SK-N-SH treated with all-trans-retinoic acid at 6 μM for 48 hours (cell line): ENCODE data around the gene TCERG1L.

Experiments
- ATAC-seq: fragments of 200-7000 bp; cut with Tn5 transposase; 3 replicates; pipeline ENCODE4 v1.9.1; 2020; ENCODE audit warnings: mild to moderate bottlenecking, moderate library complexity
- ARNTL ChIP-seq: fragments of 450-650 bp; formaldehyde crosslinking; IDR thresholded peaks from 2 replicates; pipeline ENCODE4 v1.5.0; 2020; ENCODE audit warnings: low read depth, mild to moderate bottlenecking, moderate library complexity, borderline replicate concordance
- BACH2 ChIP-seq: fragments of 250-450 bp; sonication (Bioruptor Pico); IDR thresholded peaks from 2 replicates; pipeline ENCODE4 v1.9.0; 2021; ENCODE audit warnings: mild to moderate bottlenecking, borderline replicate concordance
- CSDC2 ChIP-seq: fragments of 250-450 bp; sonication (Bioruptor Pico); IDR thresholded peaks from 2 replicates; pipeline ENCODE4 v1.5.0; 2020; ENCODE audit warnings: mild to moderate bottlenecking, moderate library complexity
- CSRNP3 ChIP-seq: fragments of 250-450 bp; sonication (Bioruptor Pico); IDR thresholded peaks from 2 replicates; pipeline ENCODE4 v1.5.1; 2021; ENCODE audit warnings: mild to moderate bottlenecking, moderate library complexity
- ESRRG ChIP-seq: fragments of 250-450 bp; sonication (Bioruptor Pico); IDR thresholded peaks from 2 replicates; pipeline ENCODE4 v1.6.1; 2021; ENCODE audit warnings: mild to moderate bottlenecking
- GLIS3 ChIP-seq: fragments of 250-450 bp; sonication (Bioruptor Pico); IDR thresholded peaks from 2 replicates; pipeline ENCODE4 v1.5.0; 2020; ENCODE audit warnings: mild to moderate bottlenecking, moderate library complexity
- ISL1 ChIP-seq: fragments of 250-450 bp; sonication (Bioruptor Pico); IDR thresholded peaks from 2 replicates; pipeline ENCODE4 v2.1.2; 2022; ENCODE audit warnings: mild to moderate bottlenecking, moderate library complexity
- OSR1 ChIP-seq: fragments of 250-450 bp; sonication (Bioruptor Pico); IDR thresholded peaks from 2 replicates; pipeline ENCODE4 v1.8.0; 2022; ENCODE audit warnings: moderate library complexity, mild to moderate bottlenecking, inconsistent platforms
- POU6F1 ChIP-seq: fragments of 250-450 bp; sonication (Bioruptor Pico); IDR thresholded peaks from 2 replicates; pipeline ENCODE4 v1.8.0; 2021; ENCODE audit warnings: low read depth, mild to moderate bottlenecking, moderate library complexity, borderline replicate concordance
- PPARA ChIP-seq: fragments of 250-450 bp; sonication (Bioruptor Pico); IDR thresholded peaks from 2 replicates; pipeline ENCODE4 v1.5.0; 2020; ENCODE audit warnings: mild to moderate bottlenecking, borderline replicate concordance
- RARB ChIP-seq: fragments of 250-450 bp; sonication (Bioruptor Pico); IDR thresholded peaks from 2 replicates; pipeline ENCODE4 v1.8.0; 2021; ENCODE audit warnings: mild to moderate bottlenecking, moderate library complexity
- SNAI2 ChIP-seq: fragments of 250-450 bp; sonication (Bioruptor Pico); IDR thresholded peaks from 2 replicates; pipeline ENCODE4 v1.5.0; 2020; ENCODE audit warnings: mild to moderate bottlenecking, moderate library complexity
- TCF4 ChIP-seq: fragments of 250-450 bp; sonication (Bioruptor Pico); IDR thresholded peaks from 2 replicates; pipeline ENCODE4 v1.8.0; 2021; ENCODE audit warnings: mild to moderate bottlenecking, moderate library complexity, borderline replicate concordance
- TOX ChIP-seq: fragments of 250-450 bp; sonication (Bioruptor Pico); IDR thresholded peaks from 2 replicates; pipeline ENCODE4 v1.8.0; 2021; ENCODE audit warnings: mild to moderate bottlenecking, moderate library complexity, borderline replicate concordance
- ZC3H10 ChIP-seq: fragments of 250-450 bp; sonication (Bioruptor Pico); IDR thresholded peaks from 2 replicates; pipeline ENCODE4 v1.5.1; 2021; ENCODE audit warnings: mild to moderate bottlenecking, moderate library complexity
- ZFP3 ChIP-seq: fragments of 250-450 bp; sonication (Bioruptor Pico); IDR thresholded peaks from 2 replicates; pipeline ENCODE4 v1.5.0; 2020; ENCODE audit warnings: mild to moderate bottlenecking, moderate library complexity
- ZFP30 ChIP-seq: fragments of 450-650 bp; formaldehyde crosslinking; IDR thresholded peaks from 2 replicates; pipeline ENCODE4 v1.5.0; 2022; ENCODE audit warnings: mild to moderate bottlenecking, moderate library complexity
- ZNF565 ChIP-seq: fragments of 450-650 bp; formaldehyde crosslinking; conservative IDR thresholded peaks from 2 replicates; pipeline ENCODE4 v1.5.0; 2020; ENCODE audit warnings: low read depth, mild to moderate bottlenecking, moderate library complexity
- ZNF70 ChIP-seq: fragments of 450-650 bp; formaldehyde crosslinking; IDR thresholded peaks from 2 replicates; pipeline ENCODE4 v1.5.0; 2020; ENCODE audit warnings: mild to moderate bottlenecking, moderate library complexity
- ZNF8 ChIP-seq: fragments of 450-650 bp; formaldehyde crosslinking; IDR thresholded peaks from 2 replicates; pipeline ENCODE4 v1.5.0; 2020; ENCODE audit warnings: mild to moderate bottlenecking, moderate library complexity
- TF ChIP-seq, protein P1 (sequence below): fragments of 250-450 bp; sonication (Bioruptor Pico); IDR thresholded peaks from 2 replicates; pipeline ENCODE4 v1.5.0; 2020; ENCODE audit warnings: mild to moderate bottlenecking, moderate library complexity
- TF ChIP-seq, protein P2 (sequence below): fragments of 250-450 bp; sonication (Bioruptor Pico); IDR thresholded peaks from 2 replicates; pipeline ENCODE4 v1.5.1; 2020; ENCODE audit warnings: low read depth, mild to moderate bottlenecking, moderate library complexity
- TF ChIP-seq, protein P3 (sequence below): fragments of 250-450 bp; sonication (Bioruptor Pico); IDR thresholded peaks from 2 replicates; pipeline ENCODE4 v1.8.0; 2020; ENCODE audit warnings: mild to moderate bottlenecking, moderate library complexity, borderline replicate concordance

The TCERG1L gene

GRCh38 chr10:131046194-131046593 is 265.3 kb downstream of the TCERG1L start:
- ATAC-seq: no peak

GRCh38 chr10:131044379-131045111 is 267.0 kb downstream of the TCERG1L start:
- ATAC-seq: no peak
- TF ChIP-seq ZFP30 (CRISPR knock-in tag) (no peak), RARB (no peak), CSDC2 (CRISPR knock-in tag) (no peak), CSRNP3 (no peak), OSR1 (no peak), ZNF565 (no peak), ZC3H10 (CRISPR knock-in tag) (no peak), ESRRG (CRISPR knock-in tag) (no peak), TOX (CRISPR knock-in tag) (no peak), ZNF8 (CRISPR knock-in tag) (no peak), TCF4 (CRISPR knock-in tag) (no peak), BACH2 (CRISPR knock-in tag) (no peak), PPARA (no peak), ARNTL (CRISPR knock-in tag) (no peak), POU6F1 (no peak), ZNF70 (CRISPR knock-in tag) (no peak), SNAI2 (CRISPR knock-in tag) (no peak), ISL1 (CRISPR knock-in tag) (no peak)
- TF ChIP-seq, protein P1, sequence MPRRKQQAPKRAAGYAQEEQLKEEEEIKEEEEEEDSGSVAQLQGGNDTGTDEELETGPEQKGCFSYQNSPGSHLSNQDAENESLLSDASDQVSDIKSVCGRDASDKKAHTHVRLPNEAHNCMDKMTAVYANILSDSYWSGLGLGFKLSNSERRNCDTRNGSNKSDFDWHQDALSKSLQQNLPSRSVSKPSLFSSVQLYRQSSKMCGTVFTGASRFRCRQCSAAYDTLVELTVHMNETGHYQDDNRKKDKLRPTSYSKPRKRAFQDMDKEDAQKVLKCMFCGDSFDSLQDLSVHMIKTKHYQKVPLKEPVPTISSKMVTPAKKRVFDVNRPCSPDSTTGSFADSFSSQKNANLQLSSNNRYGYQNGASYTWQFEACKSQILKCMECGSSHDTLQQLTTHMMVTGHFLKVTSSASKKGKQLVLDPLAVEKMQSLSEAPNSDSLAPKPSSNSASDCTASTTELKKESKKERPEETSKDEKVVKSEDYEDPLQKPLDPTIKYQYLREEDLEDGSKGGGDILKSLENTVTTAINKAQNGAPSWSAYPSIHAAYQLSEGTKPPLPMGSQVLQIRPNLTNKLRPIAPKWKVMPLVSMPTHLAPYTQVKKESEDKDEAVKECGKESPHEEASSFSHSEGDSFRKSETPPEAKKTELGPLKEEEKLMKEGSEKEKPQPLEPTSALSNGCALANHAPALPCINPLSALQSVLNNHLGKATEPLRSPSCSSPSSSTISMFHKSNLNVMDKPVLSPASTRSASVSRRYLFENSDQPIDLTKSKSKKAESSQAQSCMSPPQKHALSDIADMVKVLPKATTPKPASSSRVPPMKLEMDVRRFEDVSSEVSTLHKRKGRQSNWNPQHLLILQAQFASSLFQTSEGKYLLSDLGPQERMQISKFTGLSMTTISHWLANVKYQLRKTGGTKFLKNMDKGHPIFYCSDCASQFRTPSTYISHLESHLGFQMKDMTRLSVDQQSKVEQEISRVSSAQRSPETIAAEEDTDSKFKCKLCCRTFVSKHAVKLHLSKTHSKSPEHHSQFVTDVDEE (CRISPR knock-in tag): no peak

More at GRCh38 chr10:131046194-131046593, 265.3 kb downstream of the TCERG1L start:
- TF ChIP-seq BACH2 (CRISPR knock-in tag): no peak
- TF ChIP-seq ZNF565: no peak
- TF ChIP-seq POU6F1: no peak
- TF ChIP-seq ZFP3 (CRISPR knock-in tag): no peak
- no peak for TF ChIP-seq ESRRG (CRISPR knock-in tag)
- TF ChIP-seq TCF4 (CRISPR knock-in tag): no peak
- no peak for TF ChIP-seq ZC3H10 (CRISPR knock-in tag)
- no peak for TF ChIP-seq CSDC2 (CRISPR knock-in tag)
- TF ChIP-seq ZNF8 (CRISPR knock-in tag): no peak
- TF ChIP-seq OSR1: no peak
- TF ChIP-seq, protein P2, sequence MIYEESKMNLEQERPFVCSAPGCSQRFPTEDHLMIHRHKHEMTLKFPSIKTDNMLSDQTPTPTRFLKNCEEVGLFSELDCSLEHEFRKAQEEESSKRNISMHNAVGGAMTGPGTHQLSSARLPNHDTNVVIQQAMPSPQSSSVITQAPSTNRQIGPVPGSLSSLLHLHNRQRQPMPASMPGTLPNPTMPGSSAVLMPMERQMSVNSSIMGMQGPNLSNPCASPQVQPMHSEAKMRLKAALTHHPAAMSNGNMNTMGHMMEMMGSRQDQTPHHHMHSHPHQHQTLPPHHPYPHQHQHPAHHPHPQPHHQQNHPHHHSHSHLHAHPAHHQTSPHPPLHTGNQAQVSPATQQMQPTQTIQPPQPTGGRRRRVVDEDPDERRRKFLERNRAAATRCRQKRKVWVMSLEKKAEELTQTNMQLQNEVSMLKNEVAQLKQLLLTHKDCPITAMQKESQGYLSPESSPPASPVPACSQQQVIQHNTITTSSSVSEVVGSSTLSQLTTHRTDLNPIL: no peak
- TF ChIP-seq ISL1 (CRISPR knock-in tag): no peak
- TF ChIP-seq TOX (CRISPR knock-in tag): no peak
- no peak for TF ChIP-seq RARB
- no peak for TF ChIP-seq ARNTL (CRISPR knock-in tag)
- no peak for TF ChIP-seq GLIS3
- TF ChIP-seq, protein P3, sequence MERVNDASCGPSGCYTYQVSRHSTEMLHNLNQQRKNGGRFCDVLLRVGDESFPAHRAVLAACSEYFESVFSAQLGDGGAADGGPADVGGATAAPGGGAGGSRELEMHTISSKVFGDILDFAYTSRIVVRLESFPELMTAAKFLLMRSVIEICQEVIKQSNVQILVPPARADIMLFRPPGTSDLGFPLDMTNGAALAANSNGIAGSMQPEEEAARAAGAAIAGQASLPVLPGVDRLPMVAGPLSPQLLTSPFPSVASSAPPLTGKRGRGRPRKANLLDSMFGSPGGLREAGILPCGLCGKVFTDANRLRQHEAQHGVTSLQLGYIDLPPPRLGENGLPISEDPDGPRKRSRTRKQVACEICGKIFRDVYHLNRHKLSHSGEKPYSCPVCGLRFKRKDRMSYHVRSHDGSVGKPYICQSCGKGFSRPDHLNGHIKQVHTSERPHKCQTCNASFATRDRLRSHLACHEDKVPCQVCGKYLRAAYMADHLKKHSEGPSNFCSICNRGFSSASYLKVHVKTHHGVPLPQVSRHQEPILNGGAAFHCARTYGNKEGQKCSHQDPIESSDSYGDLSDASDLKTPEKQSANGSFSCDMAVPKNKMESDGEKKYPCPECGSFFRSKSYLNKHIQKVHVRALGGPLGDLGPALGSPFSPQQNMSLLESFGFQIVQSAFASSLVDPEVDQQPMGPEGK (CRISPR knock-in tag): no peak
- no peak for TF ChIP-seq ZNF70 (CRISPR knock-in tag)
- TF ChIP-seq PPARA: no peak
